Measurements from ENCODE around the gene CCDC175. TPM values are rescaled to one million over a fixed set of nuclear protein-coding genes. Genes with fewer than 3 reads are reported as not detected.

The CCDC175 gene
- total RNA-seq, 1 experiment from 2014 or later, result not detected

DNA sequence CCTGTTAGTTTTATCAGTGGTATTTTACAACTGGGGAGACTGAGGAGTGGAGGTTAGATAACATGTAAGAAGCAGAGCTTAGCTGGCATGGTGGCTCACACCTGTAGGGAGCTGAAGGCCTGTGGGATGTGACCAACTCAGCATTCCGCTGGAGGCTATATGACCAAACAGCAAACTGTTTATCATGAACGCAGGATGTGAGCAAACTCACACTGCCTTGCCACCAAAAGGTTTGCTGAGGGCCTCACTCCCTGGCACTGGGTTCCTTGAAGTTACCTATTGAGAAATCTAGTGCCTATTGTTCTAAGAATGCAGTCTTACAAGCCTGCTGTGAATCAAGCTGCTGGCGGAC is 68.9 kb downstream of the CCDC175 start:
- Histone ChIP-seq H4K20me1 (ENCODE audit: insufficient read depth) (no peaks in the 10 kb centered on the region), H3K9ac (ENCODE audit: low read length) (no peak overlapping the region), H3K9me3 (ENCODE audit: control insufficient read depth in 1 of 2, insufficient read depth in 1 of 2, low read depth in 1 of 2, low read length in 2 of 2) (no peaks in the 10 kb centered on the region), H3K79me2 (ENCODE audit: insufficient read depth, low read length) (no peaks in the 10 kb centered on the region), H3K4me1 (ENCODE audit: control insufficient read depth in 1 of 2, insufficient read depth in 2 of 2, low read length in 2 of 2) (no peaks in the 10 kb centered on the region), H3K9me2 (ENCODE audit: insufficient read depth) (no peaks in the 10 kb centered on the region), H3K27me3 (ENCODE audit: insufficient read depth, low read length) (no peaks in the 10 kb centered on the region), H3K27ac (ENCODE audit: low read depth, low read length) (no peak overlapping the region), H3K36me3 (ENCODE audit: control insufficient read depth in 1 of 2, insufficient read depth in 2 of 2, low read length in 2 of 2) (peaks cover 0 to 4% of the 10 kb centered on the region in 2 experiments; a peak in 1 of 4 replicates), H2AFZ (ENCODE audit: low read depth, low read length, poor library complexity, severe bottlenecking) (no peak overlapping the region), H3K4me2 (ENCODE audit: low read length) (no peak overlapping the region), H3K4me3 (replicated peaks in 1 of 2; ENCODE audit: low read depth in 1 of 2, low read length in 2 of 2) (no peak overlapping the region)
- DNase-seq (ENCODE audit: low read depth, low spot score) (no peak), ATAC-seq (no peak)
- POLR2A ChIA-PET, result interaction anchor here (0.9 to 1.4 kb wide), 3 partner anchors 24 to 65 kb away, joined by 3 to 4 read pairs (median 4); partner anchors contain the start of genes JKAMP and L3HYPDH
- no TSS peak for BruUV-seq (replicated peaks)
- TF ChIP-seq ZNF274 (IDR thresholded peaks at IDR 0.05; ENCODE audit: low read depth, low read length), result no peak
- TF ChIP-seq FOSL1 (IDR thresholded peaks at IDR 0.05; ENCODE audit: low read depth), result no peak
- TF ChIP-seq EGR1 (IDR thresholded peaks at IDR 0.05; ENCODE audit: low read depth), result no peak
- TF ChIP-seq CBX3 (IDR thresholded peaks at IDR 0.05; ENCODE audit: low read depth), result no peak
- no peak for TF ChIP-seq EZH2phosphoT487 (IDR thresholded peaks at IDR 0.05; ENCODE audit: borderline replicate concordance)
- no peak for TF ChIP-seq ZFX (IDR thresholded peaks at IDR 0.05)
- TF ChIP-seq SIN3A (IDR thresholded peaks at IDR 0.05; ENCODE audit: low read depth), result no peak
- TF ChIP-seq, protein P1, sequence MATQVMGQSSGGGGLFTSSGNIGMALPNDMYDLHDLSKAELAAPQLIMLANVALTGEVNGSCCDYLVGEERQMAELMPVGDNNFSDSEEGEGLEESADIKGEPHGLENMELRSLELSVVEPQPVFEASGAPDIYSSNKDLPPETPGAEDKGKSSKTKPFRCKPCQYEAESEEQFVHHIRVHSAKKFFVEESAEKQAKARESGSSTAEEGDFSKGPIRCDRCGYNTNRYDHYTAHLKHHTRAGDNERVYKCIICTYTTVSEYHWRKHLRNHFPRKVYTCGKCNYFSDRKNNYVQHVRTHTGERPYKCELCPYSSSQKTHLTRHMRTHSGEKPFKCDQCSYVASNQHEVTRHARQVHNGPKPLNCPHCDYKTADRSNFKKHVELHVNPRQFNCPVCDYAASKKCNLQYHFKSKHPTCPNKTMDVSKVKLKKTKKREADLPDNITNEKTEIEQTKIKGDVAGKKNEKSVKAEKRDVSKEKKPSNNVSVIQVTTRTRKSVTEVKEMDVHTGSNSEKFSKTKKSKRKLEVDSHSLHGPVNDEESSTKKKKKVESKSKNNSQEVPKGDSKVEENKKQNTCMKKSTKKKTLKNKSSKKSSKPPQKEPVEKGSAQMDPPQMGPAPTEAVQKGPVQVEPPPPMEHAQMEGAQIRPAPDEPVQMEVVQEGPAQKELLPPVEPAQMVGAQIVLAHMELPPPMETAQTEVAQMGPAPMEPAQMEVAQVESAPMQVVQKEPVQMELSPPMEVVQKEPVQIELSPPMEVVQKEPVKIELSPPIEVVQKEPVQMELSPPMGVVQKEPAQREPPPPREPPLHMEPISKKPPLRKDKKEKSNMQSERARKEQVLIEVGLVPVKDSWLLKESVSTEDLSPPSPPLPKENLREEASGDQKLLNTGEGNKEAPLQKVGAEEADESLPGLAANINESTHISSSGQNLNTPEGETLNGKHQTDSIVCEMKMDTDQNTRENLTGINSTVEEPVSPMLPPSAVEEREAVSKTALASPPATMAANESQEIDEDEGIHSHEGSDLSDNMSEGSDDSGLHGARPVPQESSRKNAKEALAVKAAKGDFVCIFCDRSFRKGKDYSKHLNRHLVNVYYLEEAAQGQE (IDR thresholded peaks at IDR 0.05; ENCODE audit: low read depth), result no peak
- TF ChIP-seq SRF (IDR thresholded peaks at IDR 0.05; ENCODE audit: low read depth), result no peak
- TF ChIP-seq, protein P2, sequence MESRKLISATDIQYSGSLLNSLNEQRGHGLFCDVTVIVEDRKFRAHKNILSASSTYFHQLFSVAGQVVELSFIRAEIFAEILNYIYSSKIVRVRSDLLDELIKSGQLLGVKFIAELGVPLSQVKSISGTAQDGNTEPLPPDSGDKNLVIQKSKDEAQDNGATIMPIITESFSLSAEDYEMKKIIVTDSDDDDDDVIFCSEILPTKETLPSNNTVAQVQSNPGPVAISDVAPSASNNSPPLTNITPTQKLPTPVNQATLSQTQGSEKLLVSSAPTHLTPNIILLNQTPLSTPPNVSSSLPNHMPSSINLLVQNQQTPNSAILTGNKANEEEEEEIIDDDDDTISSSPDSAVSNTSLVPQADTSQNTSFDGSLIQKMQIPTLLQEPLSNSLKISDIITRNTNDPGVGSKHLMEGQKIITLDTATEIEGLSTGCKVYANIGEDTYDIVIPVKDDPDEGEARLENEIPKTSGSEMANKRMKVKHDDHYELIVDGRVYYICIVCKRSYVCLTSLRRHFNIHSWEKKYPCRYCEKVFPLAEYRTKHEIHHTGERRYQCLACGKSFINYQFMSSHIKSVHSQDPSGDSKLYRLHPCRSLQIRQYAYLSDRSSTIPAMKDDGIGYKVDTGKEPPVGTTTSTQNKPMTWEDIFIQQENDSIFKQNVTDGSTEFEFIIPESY (IDR thresholded peaks at IDR 0.05; ENCODE audit: extremely low read depth, insufficient replicate concordance, low read length), result no peak
- TF ChIP-seq ELF1 (IDR thresholded peaks at IDR 0.05; ENCODE audit: borderline replicate concordance, low read depth), result no peak
- TF ChIP-seq SP1 (IDR thresholded peaks at IDR 0.05; ENCODE audit: low read depth), result no peak
- no peak for TF ChIP-seq YY1 (IDR thresholded peaks at IDR 0.05; ENCODE audit: extremely low read depth, insufficient replicate concordance, low read depth, low read length)
- CTCF ChIA-PET, result interaction anchor here (0.6 to 2.1 kb wide), 10 partner anchors 11 to 676 kb away, joined by 3 to 27 read pairs (median 8); partner anchors contain the start of genes CCDC175, JKAMP and L3HYPDH
- RAD21 ChIA-PET (ENCODE audit: low non-redundant PET in 1 of 2, low total read pairs in 2 of 2, uncharacterized antibody in 2 of 2, unreplicated experiment in 2 of 2), result interaction anchor here (0.8 to 1.3 kb wide), 3 partner anchors 63 to 69 kb away, joined by 3 to 6 read pairs (median 3); partner anchors contain the start of gene CCDC175 (in 2 of the 2)
- intact Hi-C loops (cut with micrococcal nuclease), result loop anchor here (1.0 to 5.0 kb wide), 3 partner anchors 69 to 675 kb away; partner anchors contain the start of gene CCDC175

Data from HCT116 (cell line).